ENCODE data around the gene ATF7. TPM values are rescaled to one million over a fixed set of nuclear protein-coding genes. Genes with fewer than 3 reads are reported as not detected.
"Not testable (repeated sequence)": the region's sequence is repeated elsewhere in the genome, so short reads cannot be mapped to it uniquely, and the experiment has no call there.

The ATF7 gene
- total and polyA plus RNA-seq, 2 donors (not counting 1 experiment from before 2014, with no cell fraction given), result 15.7 to 42.2 TPM

- no peak overlapping the region for H3K4me2 ChIP-seq (replicated peaks; ENCODE audit: low read depth, low read length, poor library complexity, severe bottlenecking)
- ChIA-PET POLR2A (no interaction called here), CTCF (interaction anchor here (0.9 kb wide), 1 partner anchor 641 kb away, joined by 3 read pairs; no protein-coding TSS in a partner anchor)
- no peaks in the 10 kb centered on the region for H3K4me1 Mint-ChIP-seq
- H3K9me3 Mint-ChIP-seq (ENCODE audit: insufficient read depth), result no peaks in the 10 kb centered on the region
- no CpG with 5 or more reads among the region's 1 CpG for WGBS (ENCODE audit: insufficient coverage)
- no peaks in the 10 kb centered on the region for H3K9me3 ChIP-seq (ENCODE audit: control extremely low read depth in 1 of 3, control insufficient read depth in 2 of 3, insufficient read depth in 1 of 3, low read length in 2 of 3)
- H2AFZ ChIP-seq (ENCODE audit: insufficient read depth, low read depth, low read length, poor library complexity, severe bottlenecking), result no peak overlapping the region
- H4K20me1 ChIP-seq (ENCODE audit: control insufficient read depth, insufficient read depth, low read length, poor library complexity, severe bottlenecking), result no peaks in the 10 kb centered on the region
- H3K4me3 ChIP-seq (ENCODE audit: control extremely low read depth in 1 of 5, extremely low read depth in 1 of 5, insufficient read depth in 1 of 5, low read depth in 2 of 5, low read length in 4 of 5), result no peak overlapping the region
- DNase-seq (no peak), ATAC-seq (ENCODE audit: low read depth) (no peak)
- H3K9ac ChIP-seq (ENCODE audit: low read length), result no peak overlapping the region
- no peak for TF ChIP-seq EZH2 (IDR thresholded peaks at IDR 0.05; ENCODE audit: borderline replicate concordance, insufficient read depth, low read depth, low read length, poor library complexity, severe bottlenecking)
- TF ChIP-seq, protein P1, sequence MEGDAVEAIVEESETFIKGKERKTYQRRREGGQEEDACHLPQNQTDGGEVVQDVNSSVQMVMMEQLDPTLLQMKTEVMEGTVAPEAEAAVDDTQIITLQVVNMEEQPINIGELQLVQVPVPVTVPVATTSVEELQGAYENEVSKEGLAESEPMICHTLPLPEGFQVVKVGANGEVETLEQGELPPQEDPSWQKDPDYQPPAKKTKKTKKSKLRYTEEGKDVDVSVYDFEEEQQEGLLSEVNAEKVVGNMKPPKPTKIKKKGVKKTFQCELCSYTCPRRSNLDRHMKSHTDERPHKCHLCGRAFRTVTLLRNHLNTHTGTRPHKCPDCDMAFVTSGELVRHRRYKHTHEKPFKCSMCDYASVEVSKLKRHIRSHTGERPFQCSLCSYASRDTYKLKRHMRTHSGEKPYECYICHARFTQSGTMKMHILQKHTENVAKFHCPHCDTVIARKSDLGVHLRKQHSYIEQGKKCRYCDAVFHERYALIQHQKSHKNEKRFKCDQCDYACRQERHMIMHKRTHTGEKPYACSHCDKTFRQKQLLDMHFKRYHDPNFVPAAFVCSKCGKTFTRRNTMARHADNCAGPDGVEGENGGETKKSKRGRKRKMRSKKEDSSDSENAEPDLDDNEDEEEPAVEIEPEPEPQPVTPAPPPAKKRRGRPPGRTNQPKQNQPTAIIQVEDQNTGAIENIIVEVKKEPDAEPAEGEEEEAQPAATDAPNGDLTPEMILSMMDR (IDR thresholded peaks at IDR 0.05), result no peak
- no peak overlapping the region for H3K4me3 Mint-ChIP-seq
- H3K4me1 ChIP-seq (ENCODE audit: control insufficient read depth in 2 of 2, insufficient read depth in 2 of 2, low read length in 2 of 2), result no peaks in the 10 kb centered on the region
- peaks cover 0 to 32% of the 10 kb centered on the region in 2 experiments for H3K36me3 ChIP-seq (replicated peaks in 1 of 2; ENCODE audit: control extremely low read depth in 1 of 2, control insufficient read depth in 1 of 2, extremely low read depth in 1 of 2, insufficient read depth in 2 of 2, low read length in 1 of 2)
- H3K27me3 Mint-ChIP-seq, result no peaks in the 10 kb centered on the region
- intact Hi-C loops (cut with micrococcal nuclease), result no loop called here
- H3K27ac ChIP-seq (ENCODE audit: low read length in 2 of 2), result no peak overlapping the region
- no peaks in the 10 kb centered on the region for H3K79me2 ChIP-seq (ENCODE audit: control insufficient read depth, insufficient read depth, low read length)
- no peaks in the 10 kb centered on the region for H3K27me3 ChIP-seq (replicated peaks in 1 of 4; ENCODE audit: control extremely low read depth in 1 of 4, control insufficient read depth in 3 of 4, insufficient read depth in 4 of 4, low read length in 3 of 4)
- H3K27ac Mint-ChIP-seq, result no peak overlapping the region
These were observed 75.6 kb downstream of the ATF7 start for GRCh38 chr12:53550595-53550994.

DNA sequence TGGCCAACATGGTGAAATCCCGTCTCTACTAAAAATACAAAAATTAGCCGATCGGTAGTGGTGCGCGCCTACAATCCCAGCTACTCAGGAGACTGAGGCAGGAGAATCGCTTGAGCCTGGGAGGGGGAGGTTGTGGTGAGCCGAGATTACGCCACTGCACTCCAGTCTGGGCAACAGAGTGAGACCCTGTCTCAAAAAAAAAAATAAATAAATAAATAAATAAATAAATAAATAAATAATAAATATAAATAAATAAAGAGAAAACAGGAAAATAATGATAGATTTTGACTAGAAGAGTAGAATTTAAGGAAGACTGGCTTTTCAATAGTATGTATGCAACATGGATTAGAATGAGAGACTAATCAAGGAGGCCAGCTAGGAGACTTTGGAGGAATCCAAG, 76.1 kb downstream of the ATF7 start:
- ATAC-seq (ENCODE audit: low read depth); H3K79me2 ChIP-seq (ENCODE audit: control insufficient read depth, insufficient read depth, low read length); H3K4me3 Mint-ChIP-seq; H3K4me2 ChIP-seq (replicated peaks; ENCODE audit: low read depth, low read length, poor library complexity, severe bottlenecking); H3K27me3 Mint-ChIP-seq; POLR2A ChIA-PET; H2AFZ ChIP-seq (ENCODE audit: insufficient read depth, low read depth, low read length, poor library complexity, severe bottlenecking); H3K9me3 Mint-ChIP-seq (ENCODE audit: insufficient read depth); intact Hi-C loops (cut with micrococcal nuclease); H3K4me3 ChIP-seq (ENCODE audit: control extremely low read depth in 1 of 5, extremely low read depth in 1 of 5, insufficient read depth in 1 of 5, low read depth in 2 of 5, low read length in 4 of 5); H3K4me1 ChIP-seq (ENCODE audit: control insufficient read depth in 2 of 2, insufficient read depth in 2 of 2, low read length in 2 of 2); H3K9me3 ChIP-seq (ENCODE audit: control extremely low read depth in 1 of 3, control insufficient read depth in 2 of 3, insufficient read depth in 1 of 3, low read length in 2 of 3); H3K27ac ChIP-seq (ENCODE audit: low read length in 2 of 2); H4K20me1 ChIP-seq (ENCODE audit: control insufficient read depth, insufficient read depth, low read length, poor library complexity, severe bottlenecking); H3K27me3 ChIP-seq (replicated peaks in 1 of 4; ENCODE audit: control extremely low read depth in 1 of 4, control insufficient read depth in 3 of 4, insufficient read depth in 4 of 4, low read length in 3 of 4); H3K9ac ChIP-seq (ENCODE audit: low read length); DNase-seq; H3K4me1 Mint-ChIP-seq; H3K27ac Mint-ChIP-seq: not testable (repeated sequence)
- WGBS (ENCODE audit: insufficient coverage), result no CpG with 5 or more reads among the region's 8 CpGs
- CTCF ChIA-PET, result interaction anchor here (1.3 kb wide), 1 partner anchor 126 kb away, joined by 4 read pairs; the partner anchor contains the start of gene ATP5MC2
- H3K36me3 ChIP-seq (replicated peaks in 1 of 2; ENCODE audit: control extremely low read depth in 1 of 2, control insufficient read depth in 1 of 2, extremely low read depth in 1 of 2, insufficient read depth in 2 of 2, low read length in 1 of 2), result peaks cover 0 to 32% of the 10 kb centered on the region in 2 experiments

- intact Hi-C loops (cut with micrococcal nuclease); H3K4me1 ChIP-seq (ENCODE audit: control insufficient read depth in 2 of 2, insufficient read depth in 2 of 2, low read length in 2 of 2); H3K4me1 Mint-ChIP-seq; H3K27me3 Mint-ChIP-seq; H3K9me3 ChIP-seq (ENCODE audit: control extremely low read depth in 1 of 3, control insufficient read depth in 2 of 3, insufficient read depth in 1 of 3, low read length in 2 of 3); ATAC-seq (ENCODE audit: low read depth); H3K4me3 Mint-ChIP-seq; H3K27me3 ChIP-seq (replicated peaks in 1 of 4; ENCODE audit: control extremely low read depth in 1 of 4, control insufficient read depth in 3 of 4, insufficient read depth in 4 of 4, low read length in 3 of 4); H4K20me1 ChIP-seq (ENCODE audit: control insufficient read depth, insufficient read depth, low read length, poor library complexity, severe bottlenecking); H3K27ac ChIP-seq (ENCODE audit: low read length in 2 of 2); H3K9me3 Mint-ChIP-seq (ENCODE audit: insufficient read depth); H3K9ac ChIP-seq (ENCODE audit: low read length); H3K4me2 ChIP-seq (replicated peaks; ENCODE audit: low read depth, low read length, poor library complexity, severe bottlenecking); H2AFZ ChIP-seq (ENCODE audit: insufficient read depth, low read depth, low read length, poor library complexity, severe bottlenecking); POLR2A ChIA-PET; H3K27ac Mint-ChIP-seq; H3K79me2 ChIP-seq (ENCODE audit: control insufficient read depth, insufficient read depth, low read length); H3K4me3 ChIP-seq (ENCODE audit: control extremely low read depth in 1 of 5, extremely low read depth in 1 of 5, insufficient read depth in 1 of 5, low read depth in 2 of 5, low read length in 4 of 5); DNase-seq: not testable (repeated sequence)
- H3K36me3 ChIP-seq (replicated peaks in 1 of 2; ENCODE audit: control extremely low read depth in 1 of 2, control insufficient read depth in 1 of 2, extremely low read depth in 1 of 2, insufficient read depth in 2 of 2, low read length in 1 of 2), result peaks cover 0 to 38% of the 10 kb centered on the region in 2 experiments
- 100% methylated on average over 4 of the region's 6 CpGs for WGBS (ENCODE audit: insufficient coverage)
- CTCF ChIA-PET, result interaction anchor here (0.7 to 1.2 kb wide), 2 partner anchors 129 to 208 kb away, joined by 3 read pairs; no protein-coding TSS in a partner anchor
These were observed 77.8 kb downstream of the ATF7 start for GRCh38 chr12:53548354-53548753.

Data from B cell (primary cell).